Ishikawa (cell line): ENCODE data around the gene HMCN1.

Experiments used
- CREB1 ChIP-seq: IDR thresholded peaks from 2 replicates; pipeline ENCODE4 v1.6.1; 2012; ENCODE audit warnings: low read depth
- EGR1 ChIP-seq: IDR thresholded peaks from 2 replicates; pipeline ENCODE4 v1.6.1; 2012
- EP300 ChIP-seq: IDR thresholded peaks from 2 replicates; pipeline ENCODE4 v1.6.1; 2012; ENCODE audit warnings: borderline replicate concordance
- MAX ChIP-seq: IDR thresholded peaks from 2 replicates; pipeline ENCODE4 v1.6.1; 2012
- REST ChIP-seq: IDR thresholded peaks from 2 replicates; pipeline ENCODE4 v1.6.1; 2012; ENCODE audit warnings: low read depth, mild to moderate bottlenecking
- TAF1 ChIP-seq: IDR thresholded peaks from 2 replicates; pipeline ENCODE4 v1.6.1; 2012; ENCODE audit warnings: low read depth, mild to moderate bottlenecking
- YY1 ChIP-seq: IDR thresholded peaks from 2 replicates; pipeline ENCODE4 v1.6.1; 2012; ENCODE audit warnings: low read depth
- ZBTB7A ChIP-seq: IDR thresholded peaks from 2 replicates; pipeline ENCODE4 v1.6.1; 2012; ENCODE audit warnings: low read depth

- no peak for TF ChIP-seq MAX
- no peak for TF ChIP-seq CREB1
- TF ChIP-seq YY1 = no peak
- no peak for TF ChIP-seq EGR1
- TF ChIP-seq EP300 = no peak
- no peak for TF ChIP-seq TAF1
- TF ChIP-seq ZBTB7A = no peak
- no peak for TF ChIP-seq REST
These were observed 234.8 kb downstream of the HMCN1 start for GRCh38 chr1:185969028-185969427.
